ENCODE data around the gene INO80.

DNA sequence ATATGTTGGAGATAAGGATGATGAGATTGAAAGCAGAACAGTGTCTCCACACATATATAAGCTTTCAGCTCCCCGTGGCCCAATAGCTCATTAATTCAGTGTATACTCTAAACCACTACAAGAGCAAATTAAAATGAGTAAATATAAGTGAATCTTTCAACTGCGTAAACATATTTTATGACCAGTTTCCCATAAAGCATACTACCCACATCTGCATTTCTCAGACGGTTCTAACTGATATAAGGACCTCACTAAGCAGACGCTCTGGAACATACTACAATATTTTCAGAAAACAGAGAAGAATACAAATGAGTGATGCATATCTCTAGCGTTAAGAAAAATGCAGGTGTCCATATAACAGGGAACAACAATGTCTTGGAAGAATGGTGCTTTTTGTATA is 73.2 kb downstream of the INO80 start:
- TF ChIP-seq, protein P1, sequence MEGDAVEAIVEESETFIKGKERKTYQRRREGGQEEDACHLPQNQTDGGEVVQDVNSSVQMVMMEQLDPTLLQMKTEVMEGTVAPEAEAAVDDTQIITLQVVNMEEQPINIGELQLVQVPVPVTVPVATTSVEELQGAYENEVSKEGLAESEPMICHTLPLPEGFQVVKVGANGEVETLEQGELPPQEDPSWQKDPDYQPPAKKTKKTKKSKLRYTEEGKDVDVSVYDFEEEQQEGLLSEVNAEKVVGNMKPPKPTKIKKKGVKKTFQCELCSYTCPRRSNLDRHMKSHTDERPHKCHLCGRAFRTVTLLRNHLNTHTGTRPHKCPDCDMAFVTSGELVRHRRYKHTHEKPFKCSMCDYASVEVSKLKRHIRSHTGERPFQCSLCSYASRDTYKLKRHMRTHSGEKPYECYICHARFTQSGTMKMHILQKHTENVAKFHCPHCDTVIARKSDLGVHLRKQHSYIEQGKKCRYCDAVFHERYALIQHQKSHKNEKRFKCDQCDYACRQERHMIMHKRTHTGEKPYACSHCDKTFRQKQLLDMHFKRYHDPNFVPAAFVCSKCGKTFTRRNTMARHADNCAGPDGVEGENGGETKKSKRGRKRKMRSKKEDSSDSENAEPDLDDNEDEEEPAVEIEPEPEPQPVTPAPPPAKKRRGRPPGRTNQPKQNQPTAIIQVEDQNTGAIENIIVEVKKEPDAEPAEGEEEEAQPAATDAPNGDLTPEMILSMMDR (IDR thresholded peaks at IDR 0.05; ENCODE audit: low read length), result no peak
- no peak for TF ChIP-seq EZH2 (IDR thresholded peaks at IDR 0.05; ENCODE audit: borderline replicate concordance, low read length)

Data from OCI-LY1 (cell line).